HG03159 (cell line): ENCODE results near the gene CFAP45.

Experiments used
- ATAC-seq: cut with Tn5 transposase; IDR thresholded peaks from one replicate; pipeline ENCODE4 v1.9.1; 2021; ENCODE audit warnings: mild to moderate bottlenecking, moderate library complexity; ENCODE audit not compliant: unreplicated experiment

CFAP45 gene

GRCh38 chr1:159829822-159830465 is 70.0 kb downstream of the CFAP45 start:
- ATAC-seq, result no peak

GRCh38 chr1:159829273-159829634 is 70.7 kb downstream of the CFAP45 start:
- peak; percentile 84 for ATAC-seq

GRCh38 chr1:159828581-159829272 is 71.2 kb downstream of the CFAP45 start:
- no peak for ATAC-seq

GRCh38 chr1:159828176-159828575 is 71.8 kb downstream of the CFAP45 start:
- no peak for ATAC-seq

- ATAC-seq, result no peak
Observed at GRCh38 chr1:159827549-159827948, 72.4 kb downstream of the CFAP45 start.

GRCh38 chr1:159827102-159827490 is 72.9 kb downstream of the CFAP45 start:
- ATAC-seq, result no peak

GRCh38 chr1:159826441-159827101 is 73.4 kb downstream of the CFAP45 start, which contains the start of gene SLAMF8:
TSS of gene SLAMF8 (plus strand) at chr1:159826873. CDS start at chr1:159826899, 26 bp downstream.
- peak; percentile 39 for ATAC-seq

- no peak for ATAC-seq
Observed at GRCh38 chr1:159825564-159825963, 74.4 kb downstream of the CFAP45 start.

GRCh38 chr1:159823406-159823805 is 76.6 kb downstream of the CFAP45 start:
- no peak for ATAC-seq
